ENCODE results near the gene MED25.

The MED25 gene

GRCh38 chr19:49840321-49840720 lies 22.2 kb downstream of the MED25 start:
- TF ChIP-seq SIN3A (IDR thresholded peaks at IDR 0.05; ENCODE audit: borderline replicate concordance, insufficient read depth, low read length) = no peak
- TF ChIP-seq FOXP2 (optimal IDR thresholded peaks at IDR 0.05; ENCODE audit: borderline replicate concordance, extremely low read depth, extremely low read length, insufficient read depth) = no peak
- TF ChIP-seq TAF1 (IDR thresholded peaks at IDR 0.05; ENCODE audit: borderline replicate concordance, insufficient read depth, low read length) = no peak
- TF ChIP-seq POLR2AphosphoS5 (IDR thresholded peaks at IDR 0.05; ENCODE audit: low read depth, low read length) = no peak
- TF ChIP-seq REST (IDR thresholded peaks at IDR 0.05; ENCODE audit: insufficient read depth in 1 of 2, low read depth in 2 of 2, low read length in 2 of 2) = no peak

DNA sequence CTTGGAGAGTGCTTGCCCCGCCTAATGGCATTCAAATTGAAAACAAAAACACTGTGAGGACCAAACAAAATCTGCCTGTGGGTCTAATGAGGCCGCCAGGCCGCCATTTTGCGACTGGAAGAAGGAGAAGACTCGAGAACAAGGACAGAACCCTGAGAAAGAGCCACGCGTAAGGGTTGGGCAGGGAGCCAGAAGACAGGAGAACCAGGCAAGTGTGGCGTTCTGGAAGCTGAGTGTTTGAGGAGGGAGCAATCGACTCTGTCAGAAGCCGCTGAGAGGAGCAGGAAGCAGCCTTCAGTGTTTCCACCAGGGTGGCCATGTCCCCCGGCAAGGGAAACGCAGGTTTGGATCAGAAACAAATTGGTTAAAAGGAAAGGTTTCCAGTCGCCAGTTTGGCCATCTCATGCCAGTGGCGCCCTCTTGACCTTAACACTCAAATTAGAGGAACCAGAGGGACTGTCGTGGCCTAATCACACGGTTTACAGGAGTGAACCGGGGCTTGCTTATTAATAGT lies 22.7 kb downstream of the MED25 start:
- no peak for TF ChIP-seq REST (IDR thresholded peaks at IDR 0.05; ENCODE audit: insufficient read depth in 1 of 2, low read depth in 2 of 2, low read length in 2 of 2)
- no peak for TF ChIP-seq SIN3A (IDR thresholded peaks at IDR 0.05; ENCODE audit: borderline replicate concordance, insufficient read depth, low read length)
- no peak for TF ChIP-seq FOXP2 (optimal IDR thresholded peaks at IDR 0.05; ENCODE audit: borderline replicate concordance, extremely low read depth, extremely low read length, insufficient read depth)
- TF ChIP-seq TAF1 (IDR thresholded peaks at IDR 0.05; ENCODE audit: borderline replicate concordance, insufficient read depth, low read length) = no peak
- no peak for TF ChIP-seq POLR2AphosphoS5 (IDR thresholded peaks at IDR 0.05; ENCODE audit: low read depth, low read length)

- no peak for TF ChIP-seq SIN3A (IDR thresholded peaks at IDR 0.05; ENCODE audit: borderline replicate concordance, insufficient read depth, low read length)
- TF ChIP-seq POLR2AphosphoS5 (IDR thresholded peaks at IDR 0.05; ENCODE audit: low read depth, low read length) = no peak
- no peak for TF ChIP-seq FOXP2 (optimal IDR thresholded peaks at IDR 0.05; ENCODE audit: borderline replicate concordance, extremely low read depth, extremely low read length, insufficient read depth)
- no peak for TF ChIP-seq REST (IDR thresholded peaks at IDR 0.05; ENCODE audit: insufficient read depth in 1 of 2, low read depth in 2 of 2, low read length in 2 of 2)
- no peak for TF ChIP-seq TAF1 (IDR thresholded peaks at IDR 0.05; ENCODE audit: borderline replicate concordance, insufficient read depth, low read length)
Measured at GRCh38 chr19:49843265-49843664, 25.2 kb downstream of the MED25 start.

DNA sequence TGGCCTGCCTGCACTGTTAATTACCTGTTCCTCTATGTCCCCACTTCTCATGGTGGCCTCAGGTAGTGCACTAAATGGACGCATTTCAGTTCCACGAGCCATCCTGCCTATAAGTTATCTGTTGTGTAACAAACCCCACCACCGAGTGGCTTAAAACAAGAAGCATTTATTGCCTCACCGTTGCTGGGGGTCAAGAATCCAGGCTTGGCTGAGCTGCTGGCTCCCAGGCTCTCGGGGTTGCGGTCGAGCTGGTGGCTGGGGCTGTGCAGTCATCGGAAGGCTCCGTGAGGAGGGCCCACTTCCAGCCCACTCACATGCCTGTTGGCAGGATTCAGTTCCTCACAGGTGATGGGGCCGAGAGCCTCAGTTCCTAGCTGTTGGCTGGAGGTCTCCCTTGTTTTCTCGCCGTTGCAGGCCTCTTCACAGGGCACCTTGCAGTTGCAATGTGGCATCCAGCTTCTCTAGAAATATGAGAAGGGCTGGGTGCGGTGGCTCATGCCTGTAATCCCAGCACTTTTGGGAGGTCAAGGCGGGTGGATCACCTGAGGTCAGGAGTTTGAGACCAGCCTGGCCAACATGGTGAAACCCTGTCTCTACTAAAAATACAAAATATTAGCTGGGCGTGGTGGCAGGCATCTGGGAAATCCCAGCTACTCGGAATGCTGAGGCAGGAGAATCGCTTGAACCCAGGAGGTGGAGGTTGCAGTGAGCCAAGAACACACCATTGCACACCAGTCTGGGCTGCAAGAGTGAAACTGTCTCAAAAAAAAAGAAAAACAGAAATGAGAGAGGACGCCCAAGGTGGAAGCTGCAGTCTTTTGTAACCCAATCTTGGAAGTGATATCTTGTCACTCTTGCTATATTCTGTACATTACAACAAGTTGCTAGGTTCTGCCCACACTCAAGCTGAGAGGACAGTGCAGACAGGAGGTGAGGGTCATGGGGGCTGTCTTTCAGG lies 26.3 kb downstream of the MED25 start:
- TF ChIP-seq POLR2AphosphoS5 (IDR thresholded peaks at IDR 0.05; ENCODE audit: low read depth, low read length) = no peak
- no peak for TF ChIP-seq TAF1 (IDR thresholded peaks at IDR 0.05; ENCODE audit: borderline replicate concordance, insufficient read depth, low read length)
- TF ChIP-seq SIN3A (IDR thresholded peaks at IDR 0.05; ENCODE audit: borderline replicate concordance, insufficient read depth, low read length) = no peak
- no peak for TF ChIP-seq FOXP2 (optimal IDR thresholded peaks at IDR 0.05; ENCODE audit: borderline replicate concordance, extremely low read depth, extremely low read length, insufficient read depth)

GRCh38 chr19:49845414-49845813 lies 27.3 kb downstream of the MED25 start:
- TF ChIP-seq REST (IDR thresholded peaks at IDR 0.05; ENCODE audit: insufficient read depth in 1 of 2, low read depth in 2 of 2, low read length in 2 of 2) = no peak
- no peak for TF ChIP-seq TAF1 (IDR thresholded peaks at IDR 0.05; ENCODE audit: borderline replicate concordance, insufficient read depth, low read length)
- no peak for TF ChIP-seq POLR2AphosphoS5 (IDR thresholded peaks at IDR 0.05; ENCODE audit: low read depth, low read length)
- TF ChIP-seq SIN3A (IDR thresholded peaks at IDR 0.05; ENCODE audit: borderline replicate concordance, insufficient read depth, low read length) = no peak
- no peak for TF ChIP-seq FOXP2 (optimal IDR thresholded peaks at IDR 0.05; ENCODE audit: borderline replicate concordance, extremely low read depth, extremely low read length, insufficient read depth)

Measured in PFSK-1 (cell line).